Activated naive CD8-positive, alpha-beta T cell (primary cell): ENCODE measurements around the gene BRIP1.

Experiments used
- H3K27ac Mint-ChIP-seq: one replicate; pipeline ENCODE4 v1.8.0; 2021; ENCODE audit warnings: mixed read lengths
- H3K27me3 Mint-ChIP-seq: one replicate; pipeline ENCODE4 v1.8.0; 2021; ENCODE audit warnings: mixed read lengths
- H3K36me3 Mint-ChIP-seq: one replicate; pipeline ENCODE4 v1.8.0; 2021; ENCODE audit warnings: mixed read lengths
- H3K4me1 Mint-ChIP-seq: one replicate; pipeline ENCODE4 v1.8.0; 2021; ENCODE audit warnings: low read depth, mixed read lengths
- H3K4me3 Mint-ChIP-seq: one replicate; pipeline ENCODE4 v1.8.0; 2021; ENCODE audit warnings: mild to moderate bottlenecking, mixed read lengths
- H3K9me3 Mint-ChIP-seq: one replicate; pipeline ENCODE4 v1.8.0; 2021; ENCODE audit warnings: low read depth, mixed read lengths

BRIP1 gene

GRCh38 chr17:61809816-61810392 lies 53.4 kb downstream of the BRIP1 start:
- no peak overlapping the region for H3K27ac Mint-ChIP-seq
- no peaks in the 10 kb centered on the region for H3K9me3 Mint-ChIP-seq
- peaks cover 2% of the 10 kb centered on the region for H3K36me3 Mint-ChIP-seq
- H3K27me3 Mint-ChIP-seq: no peaks in the 10 kb centered on the region
- no peak overlapping the region for H3K4me3 Mint-ChIP-seq
- peaks cover 1% of the 10 kb centered on the region for H3K4me1 Mint-ChIP-seq

- peaks cover 1% of the 10 kb centered on the region for H3K4me1 Mint-ChIP-seq
- H3K27me3 Mint-ChIP-seq: no peaks in the 10 kb centered on the region
- no peak overlapping the region for H3K27ac Mint-ChIP-seq
- H3K9me3 Mint-ChIP-seq: no peaks in the 10 kb centered on the region
- no peak overlapping the region for H3K4me3 Mint-ChIP-seq
- H3K36me3 Mint-ChIP-seq: peaks cover 2% of the 10 kb centered on the region
Observed at GRCh38 chr17:61808442-61808841, 54.9 kb downstream of the BRIP1 start.

- H3K27ac Mint-ChIP-seq: no peak overlapping the region
- H3K9me3 Mint-ChIP-seq: no peaks in the 10 kb centered on the region
- H3K4me1 Mint-ChIP-seq: peaks cover 1% of the 10 kb centered on the region
- H3K27me3 Mint-ChIP-seq: no peaks in the 10 kb centered on the region
- peaks cover 2% of the 10 kb centered on the region for H3K36me3 Mint-ChIP-seq
- no peak overlapping the region for H3K4me3 Mint-ChIP-seq
Observed at GRCh38 chr17:61806936-61807335, 56.4 kb downstream of the BRIP1 start.

GRCh38 chr17:61806081-61806828 lies 57.1 kb downstream of the BRIP1 start:
- H3K4me3 Mint-ChIP-seq: no peak overlapping the region
- H3K9me3 Mint-ChIP-seq: no peaks in the 10 kb centered on the region
- H3K36me3 Mint-ChIP-seq: peaks cover 2% of the 10 kb centered on the region
- H3K27me3 Mint-ChIP-seq: no peaks in the 10 kb centered on the region
- peaks cover 1% of the 10 kb centered on the region for H3K4me1 Mint-ChIP-seq
- H3K27ac Mint-ChIP-seq: no peak overlapping the region

GRCh38 chr17:61805399-61805798 lies 57.9 kb downstream of the BRIP1 start:
- H3K27ac Mint-ChIP-seq: no peak overlapping the region

GRCh38 chr17:61803796-61804195 lies 59.5 kb downstream of the BRIP1 start:
- H3K36me3 Mint-ChIP-seq: peaks cover 2% of the 10 kb centered on the region
- H3K27ac Mint-ChIP-seq: no peak overlapping the region
- no peaks in the 10 kb centered on the region for H3K9me3 Mint-ChIP-seq
- H3K4me3 Mint-ChIP-seq: no peak overlapping the region
- H3K4me1 Mint-ChIP-seq: no peaks in the 10 kb centered on the region
- no peaks in the 10 kb centered on the region for H3K27me3 Mint-ChIP-seq

More at GRCh38 chr17:61805399-61805798, 57.9 kb downstream of the BRIP1 start:
- H3K36me3 Mint-ChIP-seq: peaks cover 2% of the 10 kb centered on the region
- no peaks in the 10 kb centered on the region for H3K27me3 Mint-ChIP-seq
- H3K9me3 Mint-ChIP-seq: no peaks in the 10 kb centered on the region
- H3K4me1 Mint-ChIP-seq: peaks cover 1% of the 10 kb centered on the region
- H3K4me3 Mint-ChIP-seq: no peak overlapping the region

- Mint-ChIP-seq H3K27me3 (no peaks in the 10 kb centered on the region), H3K4me3 (no peak overlapping the region), H3K9me3 (no peaks in the 10 kb centered on the region), H3K4me1 (no peaks in the 10 kb centered on the region), H3K27ac (no peak overlapping the region), H3K36me3 (no peaks in the 10 kb centered on the region)
Observed at GRCh38 chr17:61803216-61803615, 60.1 kb downstream of the BRIP1 start.

- Mint-ChIP-seq H3K27ac (no peak overlapping the region), H3K27me3 (no peaks in the 10 kb centered on the region), H3K36me3 (peaks cover 8% of the 10 kb centered on the region), H3K9me3 (no peaks in the 10 kb centered on the region), H3K4me1 (no peaks in the 10 kb centered on the region), H3K4me3 (no peak overlapping the region)
Observed at GRCh38 chr17:61799812-61800484, 63.4 kb downstream of the BRIP1 start.

- Mint-ChIP-seq H3K27me3 (no peaks in the 10 kb centered on the region), H3K4me3 (no peak overlapping the region), H3K4me1 (no peaks in the 10 kb centered on the region), H3K9me3 (no peaks in the 10 kb centered on the region), H3K27ac (no peak overlapping the region), H3K36me3 (peaks cover 8% of the 10 kb centered on the region)
Observed at GRCh38 chr17:61797283-61797682, 66.0 kb downstream of the BRIP1 start.

GRCh38 chr17:61795546-61795945 lies 67.8 kb downstream of the BRIP1 start:
- Mint-ChIP-seq H3K4me3 (no peak overlapping the region), H3K27ac (no peak overlapping the region), H3K9me3 (no peaks in the 10 kb centered on the region), H3K36me3 (peaks cover 8% of the 10 kb centered on the region), H3K4me1 (no peaks in the 10 kb centered on the region), H3K27me3 (no peaks in the 10 kb centered on the region)

GRCh38 chr17:61794792-61795191 lies 68.5 kb downstream of the BRIP1 start:
- Mint-ChIP-seq H3K4me1 (no peaks in the 10 kb centered on the region), H3K4me3 (no peak overlapping the region), H3K27ac (no peak overlapping the region), H3K9me3 (no peaks in the 10 kb centered on the region), H3K27me3 (no peaks in the 10 kb centered on the region), H3K36me3 (peaks cover 8% of the 10 kb centered on the region)

GRCh38 chr17:61794242-61794641 lies 69.1 kb downstream of the BRIP1 start:
- Mint-ChIP-seq H3K27me3 (no peaks in the 10 kb centered on the region), H3K4me3 (no peak overlapping the region), H3K27ac (no peak overlapping the region), H3K9me3 (no peaks in the 10 kb centered on the region), H3K4me1 (no peaks in the 10 kb centered on the region), H3K36me3 (peaks cover 8% of the 10 kb centered on the region)

- Mint-ChIP-seq H3K4me3 (no peak overlapping the region), H3K27ac (no peak overlapping the region), H3K4me1 (no peaks in the 10 kb centered on the region), H3K9me3 (no peaks in the 10 kb centered on the region), H3K36me3 (peaks cover 8% of the 10 kb centered on the region), H3K27me3 (no peaks in the 10 kb centered on the region)
Observed at GRCh38 chr17:61793565-61793964, 69.8 kb downstream of the BRIP1 start.

- H3K27ac Mint-ChIP-seq: no peak overlapping the region
Observed at GRCh38 chr17:61789872-61790271, 73.5 kb downstream of the BRIP1 start.

GRCh38 chr17:61786088-61786487 lies 77.2 kb downstream of the BRIP1 start:
- H3K36me3 Mint-ChIP-seq: no peaks in the 10 kb centered on the region

More at GRCh38 chr17:61789872-61790271, 73.5 kb downstream of the BRIP1 start:
- no peaks in the 10 kb centered on the region for H3K36me3 Mint-ChIP-seq
- no peak overlapping the region for H3K4me3 Mint-ChIP-seq
- H3K4me1 Mint-ChIP-seq: no peaks in the 10 kb centered on the region
- no peaks in the 10 kb centered on the region for H3K9me3 Mint-ChIP-seq
- no peaks in the 10 kb centered on the region for H3K27me3 Mint-ChIP-seq

More at GRCh38 chr17:61786088-61786487, 77.2 kb downstream of the BRIP1 start:
- no peaks in the 10 kb centered on the region for H3K4me1 Mint-ChIP-seq
- no peaks in the 10 kb centered on the region for H3K27me3 Mint-ChIP-seq
- H3K4me3 Mint-ChIP-seq: no peak overlapping the region
- H3K9me3 Mint-ChIP-seq: no peaks in the 10 kb centered on the region
- no peak overlapping the region for H3K27ac Mint-ChIP-seq
